ENCODE measurements around the gene ASTN2. TPM values are rescaled to one million over a fixed set of nuclear protein-coding genes. Genes with fewer than 3 reads are reported as not detected.

Gene ASTN2
- total and polyA plus RNA-seq, 9 of the 15 experiments (the other 6 are each of a cell fraction or from before 2014, with no cell fraction given) = 0.56 to 3.5 (median 1.9) TPM

DNA sequence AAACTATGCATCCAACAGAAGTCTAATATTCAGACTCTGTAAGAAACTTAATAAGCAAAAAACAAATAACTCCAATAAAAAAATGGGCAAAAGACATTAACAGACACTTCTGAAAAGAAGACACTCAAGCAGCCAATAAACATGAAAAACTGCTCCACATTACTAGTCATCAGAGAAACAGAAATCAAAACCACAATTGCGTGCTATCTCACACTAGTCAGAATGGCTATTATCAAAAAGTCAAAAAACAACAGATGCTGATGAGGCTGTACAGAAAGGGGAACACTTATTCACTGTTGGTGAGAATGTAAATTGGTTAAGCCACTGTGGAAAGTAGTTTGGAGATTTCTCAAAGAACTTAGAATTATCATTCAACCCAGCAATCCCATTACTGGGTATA, 829.0 kb downstream of the ASTN2 start:
- in situ Hi-C loops (cut with MboI) (no loop called here), intact Hi-C loops (cut with micrococcal nuclease) (loop anchor here (5.0 kb wide), 1 partner anchor 994 kb away; no protein-coding TSS in a partner anchor)
- Histone ChIP-seq H3K4me2 (ENCODE audit: insufficient read depth, low read length) (no peak overlapping the region), H3K27ac (ENCODE audit: extremely low read depth, low read depth, low read length) (no peak overlapping the region), H3K4me1 (replicated peaks in 1 of 2; ENCODE audit: control insufficient read depth in 2 of 2, insufficient read depth in 2 of 2, low read length in 2 of 2) (no peaks in the 10 kb centered on the region), H2AFZ (ENCODE audit: low read depth, low read length) (no peak overlapping the region), H3K9ac (ENCODE audit: insufficient read depth in 1 of 2, low read depth in 2 of 2, low read length in 2 of 2) (no peak overlapping the region), H3K79me2 (ENCODE audit: control insufficient read depth, insufficient read depth, low read length) (no peaks in the 10 kb centered on the region), H4K20me1 (replicated peaks; ENCODE audit: control insufficient read depth, insufficient read depth, low read length) (no peaks in the 10 kb centered on the region), H3K4me3 (no peak overlapping the region), H3K9me1 (ENCODE audit: control insufficient read depth, insufficient read depth, low read length) (no peaks in the 10 kb centered on the region), H3K9me3 (replicated peaks; ENCODE audit: control insufficient read depth, insufficient read depth, low read depth, low read length) (no peaks in the 10 kb centered on the region), H3K36me3 (ENCODE audit: control insufficient read depth, insufficient read depth, low read length) (no peaks in the 10 kb centered on the region), H3K27me3 (ENCODE audit: control insufficient read depth in 2 of 2, insufficient read depth in 2 of 2, low read length in 2 of 2) (no peaks in the 10 kb centered on the region)
- no peak for ATAC-seq
- POLR2A ChIA-PET = interaction anchor here (0.6 kb wide), 1 partner anchor 960 kb away, joined by 3 read pairs; no protein-coding TSS in a partner anchor
- CTCF ChIA-PET (ENCODE audit: low intra/inter-chr PET ratio) = no interaction called here
- DNase-seq (ENCODE audit: extremely low read depth in 1 of 4, low spot score in 3 of 4) = no peak
- no TSS peak for BruUV-seq (replicated peaks)
- 6% methylated on average over 1 of the region's 1 CpG for WGBS (ENCODE audit: insufficient coverage, low coverage, missing lambda C conversion rate)
- FAIRE-seq = no peak
- TF ChIP-seq ZC3H11A (IDR thresholded peaks at IDR 0.05; ENCODE audit: low read depth, low read length) (no peak), JUNB (CRISPR knock-in tag; conservative IDR thresholded peaks at IDR 0.05) (no peak), ELF4 (CRISPR knock-in tag; IDR thresholded peaks at IDR 0.05) (no peak), HDAC3 (IDR thresholded peaks at IDR 0.05; ENCODE audit: borderline replicate concordance, partially characterized antibody) (no peak), FOXK1 (CRISPR knock-in tag; IDR thresholded peaks at IDR 0.05; ENCODE audit: borderline replicate concordance) (no peak), SIN3A (IDR thresholded peaks at IDR 0.05; ENCODE audit: borderline replicate concordance in 2 of 2, control insufficient read depth in 1 of 2, low read depth in 2 of 2, low read length in 2 of 2) (no peak), NFRKB (IDR thresholded peaks at IDR 0.05; ENCODE audit: low read depth) (no peak), NCOR1 (IDR thresholded peaks at IDR 0.05) (no peak), ZNF695 (CRISPR knock-in tag; IDR thresholded peaks at IDR 0.05) (no peak), BRF1 (IDR thresholded peaks at IDR 0.05; ENCODE audit: borderline replicate concordance, extremely low read depth, insufficient read length) (no peak), GTF2E2 (tag; IDR thresholded peaks at IDR 0.05) (no peak), SMARCC2 (IDR thresholded peaks at IDR 0.05; ENCODE audit: low read depth) (no peak)
- TF ChIP-seq, protein P1, sequence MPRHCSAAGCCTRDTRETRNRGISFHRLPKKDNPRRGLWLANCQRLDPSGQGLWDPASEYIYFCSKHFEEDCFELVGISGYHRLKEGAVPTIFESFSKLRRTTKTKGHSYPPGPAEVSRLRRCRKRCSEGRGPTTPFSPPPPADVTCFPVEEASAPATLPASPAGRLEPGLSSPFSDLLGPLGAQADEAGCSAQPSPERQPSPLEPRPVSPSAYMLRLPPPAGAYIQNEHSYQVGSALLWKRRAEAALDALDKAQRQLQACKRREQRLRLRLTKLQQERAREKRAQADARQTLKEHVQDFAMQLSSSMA (CRISPR knock-in tag; IDR thresholded peaks at IDR 0.05) = no peak
- TF ChIP-seq, protein P2, sequence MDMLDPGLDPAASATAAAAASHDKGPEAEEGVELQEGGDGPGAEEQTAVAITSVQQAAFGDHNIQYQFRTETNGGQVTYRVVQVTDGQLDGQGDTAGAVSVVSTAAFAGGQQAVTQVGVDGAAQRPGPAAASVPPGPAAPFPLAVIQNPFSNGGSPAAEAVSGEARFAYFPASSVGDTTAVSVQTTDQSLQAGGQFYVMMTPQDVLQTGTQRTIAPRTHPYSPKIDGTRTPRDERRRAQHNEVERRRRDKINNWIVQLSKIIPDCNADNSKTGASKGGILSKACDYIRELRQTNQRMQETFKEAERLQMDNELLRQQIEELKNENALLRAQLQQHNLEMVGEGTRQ (CRISPR knock-in tag; IDR thresholded peaks at IDR 0.05) = no peak
- TF ChIP-seq, protein P3, sequence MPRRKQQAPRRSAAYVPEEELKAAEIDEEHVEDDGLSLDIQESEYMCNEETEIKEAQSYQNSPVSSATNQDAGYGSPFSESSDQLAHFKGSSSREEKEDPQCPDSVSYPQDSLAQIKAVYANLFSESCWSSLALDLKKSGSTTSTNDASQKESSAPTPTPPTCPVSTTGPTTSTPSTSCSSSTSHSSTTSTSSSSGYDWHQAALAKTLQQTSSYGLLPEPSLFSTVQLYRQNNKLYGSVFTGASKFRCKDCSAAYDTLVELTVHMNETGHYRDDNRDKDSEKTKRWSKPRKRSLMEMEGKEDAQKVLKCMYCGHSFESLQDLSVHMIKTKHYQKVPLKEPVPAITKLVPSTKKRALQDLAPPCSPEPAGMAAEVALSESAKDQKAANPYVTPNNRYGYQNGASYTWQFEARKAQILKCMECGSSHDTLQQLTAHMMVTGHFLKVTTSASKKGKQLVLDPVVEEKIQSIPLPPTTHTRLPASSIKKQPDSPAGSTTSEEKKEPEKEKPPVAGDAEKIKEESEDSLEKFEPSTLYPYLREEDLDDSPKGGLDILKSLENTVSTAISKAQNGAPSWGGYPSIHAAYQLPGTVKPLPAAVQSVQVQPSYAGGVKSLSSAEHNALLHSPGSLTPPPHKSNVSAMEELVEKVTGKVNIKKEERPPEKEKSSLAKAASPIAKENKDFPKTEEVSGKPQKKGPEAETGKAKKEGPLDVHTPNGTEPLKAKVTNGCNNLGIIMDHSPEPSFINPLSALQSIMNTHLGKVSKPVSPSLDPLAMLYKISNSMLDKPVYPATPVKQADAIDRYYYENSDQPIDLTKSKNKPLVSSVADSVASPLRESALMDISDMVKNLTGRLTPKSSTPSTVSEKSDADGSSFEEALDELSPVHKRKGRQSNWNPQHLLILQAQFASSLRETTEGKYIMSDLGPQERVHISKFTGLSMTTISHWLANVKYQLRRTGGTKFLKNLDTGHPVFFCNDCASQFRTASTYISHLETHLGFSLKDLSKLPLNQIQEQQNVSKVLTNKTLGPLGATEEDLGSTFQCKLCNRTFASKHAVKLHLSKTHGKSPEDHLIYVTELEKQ (CRISPR knock-in tag; IDR thresholded peaks at IDR 0.05) = no peak
- TF ChIP-seq, protein P4, sequence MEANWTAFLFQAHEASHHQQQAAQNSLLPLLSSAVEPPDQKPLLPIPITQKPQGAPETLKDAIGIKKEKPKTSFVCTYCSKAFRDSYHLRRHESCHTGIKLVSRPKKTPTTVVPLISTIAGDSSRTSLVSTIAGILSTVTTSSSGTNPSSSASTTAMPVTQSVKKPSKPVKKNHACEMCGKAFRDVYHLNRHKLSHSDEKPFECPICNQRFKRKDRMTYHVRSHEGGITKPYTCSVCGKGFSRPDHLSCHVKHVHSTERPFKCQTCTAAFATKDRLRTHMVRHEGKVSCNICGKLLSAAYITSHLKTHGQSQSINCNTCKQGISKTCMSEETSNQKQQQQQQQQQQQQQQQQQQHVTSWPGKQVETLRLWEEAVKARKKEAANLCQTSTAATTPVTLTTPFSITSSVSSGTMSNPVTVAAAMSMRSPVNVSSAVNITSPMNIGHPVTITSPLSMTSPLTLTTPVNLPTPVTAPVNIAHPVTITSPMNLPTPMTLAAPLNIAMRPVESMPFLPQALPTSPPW (CRISPR knock-in tag; IDR thresholded peaks at IDR 0.05) = no peak

All from K562 (cell line).